Effector memory CD4-positive, alpha-beta T cell (primary cell): ENCODE results near the gene IRX6.

Source experiments
- DNase-seq, 3 donors: peaks; one replicate each; pipeline ENCODE4 v3.0.0-alpha.2; 2020
- H3K27ac ChIP-seq: 2 replicates; pipeline ENCODE4 v1.7.0; 2013; ENCODE audit warnings: mild to moderate bottlenecking, low read length, moderate library complexity; ENCODE audit not compliant: insufficient read depth, poor library complexity, severe bottlenecking
- H3K27me3 ChIP-seq: replicated peaks from 2 replicates; pipeline ENCODE4 v1.7.0; 2013; ENCODE audit warnings: mild to moderate bottlenecking, low read length; ENCODE audit not compliant: insufficient read depth, control insufficient read depth, poor library complexity, severe bottlenecking
- H3K36me3 ChIP-seq: 2 replicates; pipeline ENCODE4 v1.7.0; 2013; ENCODE audit warnings: mild to moderate bottlenecking, low read length, moderate library complexity; ENCODE audit not compliant: control insufficient read depth, insufficient read depth
- H3K4me1 ChIP-seq: 2 replicates; pipeline ENCODE4 v1.7.0; 2013; ENCODE audit warnings: low read length, mild to moderate bottlenecking; ENCODE audit not compliant: control insufficient read depth, insufficient read depth, poor library complexity, severe bottlenecking
- H3K4me3 ChIP-seq: 2 replicates; pipeline ENCODE4 v1.7.0; 2013; ENCODE audit warnings: low read length, low read depth, mild to moderate bottlenecking; ENCODE audit not compliant: insufficient read depth, poor library complexity, severe bottlenecking
- H3K9me3 ChIP-seq: 2 replicates; pipeline ENCODE4 v1.7.0; 2013; ENCODE audit warnings: mild to moderate bottlenecking, low read length, moderate library complexity; ENCODE audit not compliant: control insufficient read depth

Gene IRX6

GRCh38 chr16:55308973-55309372, 15.0 kb upstream of the IRX6 start:
- H3K27ac ChIP-seq: no peak overlapping the region
- H3K9me3 ChIP-seq: no peaks in the 10 kb centered on the region
- no peak overlapping the region for H3K4me3 ChIP-seq
- H3K4me1 ChIP-seq: no peaks in the 10 kb centered on the region
- DNase-seq: no peak
- H3K27me3 ChIP-seq: no peaks in the 10 kb centered on the region
- no peaks in the 10 kb centered on the region for H3K36me3 ChIP-seq

GRCh38 chr16:55322327-55322726, 1.7 kb upstream of the IRX6 start:
- Histone ChIP-seq H3K9me3 (no peaks in the 10 kb centered on the region), H3K4me3 (no peak overlapping the region), H3K27me3 (no peaks in the 10 kb centered on the region), H3K4me1 (no peaks in the 10 kb centered on the region), H3K27ac (no peak overlapping the region), H3K36me3 (no peaks in the 10 kb centered on the region)
- DNase-seq: no peak

DNA sequence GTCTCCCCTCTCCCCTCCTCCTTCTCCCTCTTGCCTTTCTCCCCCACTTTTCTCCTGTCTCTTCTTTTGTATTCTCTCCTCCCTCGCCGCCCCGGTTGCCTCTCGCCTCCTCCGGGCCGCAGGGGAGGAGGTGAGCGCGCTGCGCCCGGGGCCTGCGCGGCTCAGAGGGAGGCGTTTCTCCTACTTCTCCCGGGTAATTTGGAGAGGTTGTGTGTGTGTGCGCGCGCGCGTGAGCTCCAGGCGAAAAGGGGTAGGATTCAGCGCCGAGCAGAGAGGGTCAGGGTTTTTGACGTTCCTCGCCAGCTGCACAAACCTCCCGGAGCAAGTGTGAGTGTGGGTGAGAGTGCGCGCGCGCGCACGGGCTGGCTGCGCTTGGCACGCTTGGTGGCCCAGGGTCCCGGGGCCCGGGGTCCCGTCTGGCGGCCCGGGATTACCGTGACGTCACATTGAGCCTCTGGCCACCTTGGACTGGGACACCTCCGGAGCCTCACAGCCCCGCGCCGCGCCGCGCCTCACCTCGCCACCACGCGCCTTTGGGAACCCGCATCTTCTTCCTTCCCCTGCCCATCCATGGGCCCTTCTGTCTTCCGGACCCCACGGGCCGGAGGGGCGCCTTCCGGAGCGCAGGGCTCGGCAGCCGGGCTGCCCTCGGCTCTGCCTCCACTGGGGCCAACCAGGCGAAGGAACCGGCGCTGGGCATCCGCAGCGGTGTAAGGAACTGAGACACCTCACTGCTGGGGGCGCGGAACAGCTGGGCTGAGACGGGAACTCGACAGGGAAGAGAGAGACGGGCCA, 479 bp downstream of the IRX6 start:
- H3K36me3 ChIP-seq: no peaks in the 10 kb centered on the region
- no peaks in the 10 kb centered on the region for H3K4me1 ChIP-seq
- no peaks in the 10 kb centered on the region for H3K9me3 ChIP-seq
- no peak overlapping the region for H3K4me3 ChIP-seq
- H3K27ac ChIP-seq: no peak overlapping the region
- H3K27me3 ChIP-seq: no peaks in the 10 kb centered on the region
- DNase-seq: no peak

DNA sequence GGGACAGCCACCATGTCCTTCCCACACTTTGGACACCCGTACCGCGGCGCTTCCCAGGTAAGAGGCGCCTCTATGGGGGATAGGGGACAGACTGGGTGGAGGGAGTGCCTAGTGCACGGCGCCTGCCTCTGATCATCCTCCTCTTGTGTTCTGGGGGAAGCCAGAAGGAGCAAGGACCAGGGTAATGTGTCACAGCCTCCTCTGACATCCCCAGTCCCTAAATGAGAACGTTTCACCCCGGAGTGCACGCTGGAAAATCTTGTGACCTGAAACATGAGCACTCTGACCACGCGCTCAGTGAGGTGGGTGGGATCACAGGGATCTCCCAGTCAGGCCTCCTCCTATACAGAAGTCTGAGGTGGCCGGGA, 1.1 kb downstream of the IRX6 start:
- no peak for DNase-seq
- Histone ChIP-seq H3K4me1 (no peaks in the 10 kb centered on the region), H3K9me3 (no peaks in the 10 kb centered on the region), H3K27me3 (no peaks in the 10 kb centered on the region), H3K36me3 (no peaks in the 10 kb centered on the region), H3K27ac (no peak overlapping the region), H3K4me3 (no peak overlapping the region)

DNA sequence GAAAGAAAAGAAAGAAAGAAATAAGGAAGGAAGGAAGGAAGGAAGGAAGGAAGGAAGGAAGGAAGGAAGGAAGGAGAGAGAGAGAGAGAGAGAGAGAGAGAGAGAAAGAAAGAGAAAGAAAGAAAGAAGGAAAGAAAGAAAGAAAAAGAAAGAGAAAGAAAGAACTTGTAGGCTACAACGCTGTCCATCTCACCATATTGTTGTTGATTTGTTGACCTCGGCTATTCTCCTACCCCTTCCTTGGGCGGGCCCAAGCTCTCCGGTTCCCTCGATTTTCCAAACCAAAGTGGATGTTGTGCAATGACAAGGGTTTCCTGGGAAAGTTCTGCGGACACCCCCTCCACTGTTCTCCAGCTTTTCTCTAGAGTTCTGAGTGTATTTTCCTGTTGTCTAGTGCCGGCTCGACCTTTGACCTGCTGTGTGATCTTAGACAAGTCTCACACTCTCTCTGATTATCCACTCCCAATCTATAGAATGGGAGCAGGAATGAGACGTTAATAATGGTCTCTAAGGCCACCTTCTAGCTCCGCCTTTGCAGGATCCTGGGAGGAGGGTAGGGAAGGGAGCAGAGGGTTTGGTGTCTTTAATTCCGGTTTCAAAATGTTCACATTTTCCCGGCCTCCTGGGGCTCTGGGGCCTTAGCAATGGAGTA, 1.6 kb downstream of the IRX6 start:
- peaks cover 5% of the 10 kb centered on the region for H3K27me3 ChIP-seq
- no peak overlapping the region for H3K27ac ChIP-seq
- no peaks in the 10 kb centered on the region for H3K9me3 ChIP-seq
- no peak overlapping the region for H3K4me3 ChIP-seq
- H3K36me3 ChIP-seq: no peaks in the 10 kb centered on the region
- H3K4me1 ChIP-seq: no peaks in the 10 kb centered on the region
- DNase-seq: no peak

- Histone ChIP-seq H3K27ac (no peak overlapping the region), H3K9me3 (no peaks in the 10 kb centered on the region), H3K4me3 (no peak overlapping the region), H3K27me3 (peaks cover 7% of the 10 kb centered on the region), H3K4me1 (no peaks in the 10 kb centered on the region), H3K36me3 (no peaks in the 10 kb centered on the region)
- no peak for DNase-seq
Measured at GRCh38 chr16:55326261-55327092, 2.5 kb downstream of the IRX6 start.

- peaks cover 25% of the 10 kb centered on the region for H3K27me3 ChIP-seq
- no peaks in the 10 kb centered on the region for H3K9me3 ChIP-seq
- no peaks in the 10 kb centered on the region for H3K4me1 ChIP-seq
- H3K27ac ChIP-seq: no peak overlapping the region
- no peaks in the 10 kb centered on the region for H3K36me3 ChIP-seq
- H3K4me3 ChIP-seq: no peak overlapping the region
- no peak for DNase-seq
Measured at GRCh38 chr16:55328611-55329569, 4.9 kb downstream of the IRX6 start.

GRCh38 chr16:55329791-55330428, 5.9 kb downstream of the IRX6 start:
- Histone ChIP-seq H3K4me3 (no peak overlapping the region), H3K9me3 (no peaks in the 10 kb centered on the region), H3K4me1 (no peaks in the 10 kb centered on the region), H3K36me3 (no peaks in the 10 kb centered on the region), H3K27ac (no peak overlapping the region), H3K27me3 (peaks cover 25% of the 10 kb centered on the region)
- DNase-seq: no peak
